ENCODE measurements around the gene DAPK2. TPM values are rescaled to one million over a fixed set of nuclear protein-coding genes. Genes with fewer than 3 reads are reported as not detected.

The DAPK2 gene
- polyA plus RNA-seq, 2 of the 4 experiments (the other 2 are of a cell fraction) = 3.1 to 4.8 TPM

DNA sequence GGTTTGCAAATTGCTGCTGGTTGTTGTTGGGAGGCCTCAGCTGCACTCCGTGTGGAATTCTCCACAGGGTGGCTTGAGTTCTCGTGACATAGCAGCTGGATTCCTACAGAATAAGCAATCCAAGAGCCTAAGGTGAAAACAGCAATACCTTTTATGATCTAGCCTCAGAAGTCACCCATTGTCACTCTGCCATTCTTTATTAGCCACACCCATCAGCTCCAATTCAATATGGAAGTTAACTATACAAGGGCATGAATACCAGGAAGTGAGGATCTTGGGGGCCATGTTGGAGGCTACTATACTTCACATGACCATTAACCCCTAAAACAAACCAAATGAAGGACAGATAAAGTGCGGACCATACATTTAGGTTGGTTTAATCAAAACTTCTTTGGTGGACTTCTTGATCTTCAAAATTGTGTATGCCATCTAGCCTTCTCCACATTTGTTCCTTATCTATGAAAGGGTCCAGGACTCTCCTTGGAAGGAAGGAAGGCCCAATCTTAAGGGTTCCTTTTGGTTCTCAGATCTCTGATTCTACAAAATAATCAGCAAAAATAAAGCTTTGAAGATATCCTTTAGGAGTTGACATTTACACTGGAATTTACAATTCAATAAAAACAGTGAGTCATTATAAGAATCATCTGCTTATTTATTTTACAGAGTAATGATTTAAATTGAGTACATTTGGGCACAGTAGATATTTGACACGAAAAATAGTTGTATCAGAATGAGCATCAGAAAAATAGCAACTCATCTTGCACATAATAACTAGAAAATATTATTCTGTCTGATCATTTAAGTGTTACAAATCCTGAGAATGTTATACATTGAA lies 25.9 kb upstream of the DAPK2 start:
- peak overlapping the region; percentile 47 for H3K4me2 ChIP-seq

DNA sequence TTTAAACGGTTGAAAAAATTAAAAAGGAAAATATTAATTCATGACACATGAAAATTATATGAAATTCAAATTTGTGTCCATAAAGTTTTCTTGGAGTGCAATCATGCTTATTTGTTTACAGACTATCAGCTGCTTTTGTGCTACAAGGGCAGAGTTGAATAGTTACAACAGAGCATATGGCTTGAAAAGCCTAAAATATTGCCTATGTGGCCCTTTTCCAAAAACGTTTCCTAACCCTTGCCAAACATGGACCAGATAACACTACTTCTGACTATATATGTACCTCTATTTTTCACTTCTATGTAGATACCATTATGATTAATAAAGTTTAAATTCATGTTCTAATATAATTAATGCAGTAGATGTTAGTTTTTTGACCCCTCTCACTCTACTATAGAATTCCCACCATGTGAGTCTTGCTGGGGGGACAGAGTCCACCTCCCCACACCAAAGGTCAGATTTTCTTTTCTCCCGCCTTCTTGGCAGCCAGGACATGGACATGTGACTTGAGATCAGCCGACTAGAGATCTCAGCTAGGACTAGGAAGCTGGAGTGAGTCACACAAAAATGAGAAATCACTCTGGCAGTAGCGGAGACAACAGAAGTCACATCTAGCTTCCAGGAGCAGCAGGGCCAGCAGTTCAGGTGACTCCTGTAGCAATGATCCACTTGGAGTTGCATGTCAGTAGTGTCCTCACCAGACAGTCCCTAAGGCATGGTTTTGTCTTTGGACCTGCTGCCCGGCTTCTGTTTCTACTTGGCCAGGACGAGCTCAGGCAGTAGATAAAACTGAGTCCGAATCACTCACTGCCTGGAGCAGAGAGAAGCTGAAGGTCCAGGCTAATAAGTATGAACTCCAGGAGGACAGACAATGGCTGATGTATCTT lies 24.9 kb upstream of the DAPK2 start:
- CTCF ChIA-PET = interaction anchor here (0.5 to 11.4 kb wide), 12 partner anchors 8 to 605 kb away, joined by 3 to 173 read pairs (median 5); partner anchors contain the start of genes CIAO2A and DAPK2
- ATAC-seq = peak; percentile 68 to 82
- H3K27ac ChIP-seq = peak overlapping the region; percentile 42 to 67

More for the DNA sequence above, 25.9 kb upstream of the DAPK2 start:
- ChIA-PET CTCF (interaction anchor here (0.5 to 11.4 kb wide), 10 partner anchors 9 to 606 kb away, joined by 3 to 173 read pairs (median 6); partner anchors contain the start of genes CIAO2A and DAPK2), POLR2A (interaction anchor here (2.3 kb wide), 1 partner anchor 21 kb away, joined by 14 read pairs; the partner anchor contains the start of gene CIAO2A)
- FAIRE-seq (peak; percentile 90), DNase-seq (ENCODE audit: low read depth in 1 of 2, low spot score in 1 of 2) (peak in 1 of 2 experiments; percentile 40), ATAC-seq (peak; percentile 16 to 65; a peak in 2 of 6 replicates)
- whole genome bisulfite sequencing (ENCODE audit: missing lambda C conversion rate) = 84% methylated on average over 4 of the region's 4 CpGs
- Histone ChIP-seq H3K4me3 (no peak overlapping the region), H3K4me1 (peaks cover 36% of the 10 kb centered on the region), H3K9me3 (no peaks in the 10 kb centered on the region), H3K27ac (peak overlapping the region; percentile 42 to 67)
- TF ChIP-seq TFCP2L1 (CRISPR knock-in tag; IDR thresholded peaks at IDR 0.05) = no peak
- TF ChIP-seq FOSL2 (IDR thresholded peaks at IDR 0.05) = no peak
- 0 out of 2 replicates have a peak, but pooled peaks have one; percentile 7 for TF ChIP-seq FOSL2 (CRISPR knock-in tag; IDR thresholded peaks at IDR 0.05)
- no peak for TF ChIP-seq RNF2 (IDR thresholded peaks at IDR 0.05; ENCODE audit: borderline replicate concordance, low read depth)
- no peak for TF ChIP-seq EHF (CRISPR knock-in tag; IDR thresholded peaks at IDR 0.05)
- TF ChIP-seq EHMT2 (IDR thresholded peaks at IDR 0.05; ENCODE audit: low read depth) = no peak
- TF ChIP-seq, protein P1, sequence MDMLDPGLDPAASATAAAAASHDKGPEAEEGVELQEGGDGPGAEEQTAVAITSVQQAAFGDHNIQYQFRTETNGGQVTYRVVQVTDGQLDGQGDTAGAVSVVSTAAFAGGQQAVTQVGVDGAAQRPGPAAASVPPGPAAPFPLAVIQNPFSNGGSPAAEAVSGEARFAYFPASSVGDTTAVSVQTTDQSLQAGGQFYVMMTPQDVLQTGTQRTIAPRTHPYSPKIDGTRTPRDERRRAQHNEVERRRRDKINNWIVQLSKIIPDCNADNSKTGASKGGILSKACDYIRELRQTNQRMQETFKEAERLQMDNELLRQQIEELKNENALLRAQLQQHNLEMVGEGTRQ (IDR thresholded peaks at IDR 0.05) = 0 out of 2 replicates have a peak, but pooled peaks have one; percentile 19
- TF ChIP-seq, protein P2, sequence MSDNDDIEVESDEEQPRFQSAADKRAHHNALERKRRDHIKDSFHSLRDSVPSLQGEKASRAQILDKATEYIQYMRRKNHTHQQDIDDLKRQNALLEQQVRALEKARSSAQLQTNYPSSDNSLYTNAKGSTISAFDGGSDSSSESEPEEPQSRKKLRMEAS (IDR thresholded peaks at IDR 0.05) = no peak

More for the DNA sequence above, 24.9 kb upstream of the DAPK2 start:
- Histone ChIP-seq H3K4me3 (no peak overlapping the region), H3K4me2 (peak overlapping the region; percentile 47), H3K4me1 (peaks cover 36% of the 10 kb centered on the region), H3K9me3 (no peaks in the 10 kb centered on the region)
- FAIRE-seq = peak; percentile 49
- POLR2A ChIA-PET = interaction anchor here (2.3 kb wide), 1 partner anchor 22 kb away, joined by 14 read pairs; the partner anchor contains the start of gene CIAO2A
- 59% methylated on average over 8 of the region's 8 CpGs for WGBS (ENCODE audit: missing lambda C conversion rate)
- TF ChIP-seq, protein P1 (IDR thresholded peaks at IDR 0.05) = peak; percentile 83
- no peak; the same call in 1 of the 2 replicates for TF ChIP-seq FOSL2 (IDR thresholded peaks at IDR 0.05)
- TF ChIP-seq FOSL2 (CRISPR knock-in tag; IDR thresholded peaks at IDR 0.05) = peak; percentile 57
- TF ChIP-seq JUN (IDR thresholded peaks at IDR 0.05) = 0 out of 5 replicates have a peak, but pooled peaks of 1 of the 2 experiments have one; percentile 20
- TF ChIP-seq, protein P3, sequence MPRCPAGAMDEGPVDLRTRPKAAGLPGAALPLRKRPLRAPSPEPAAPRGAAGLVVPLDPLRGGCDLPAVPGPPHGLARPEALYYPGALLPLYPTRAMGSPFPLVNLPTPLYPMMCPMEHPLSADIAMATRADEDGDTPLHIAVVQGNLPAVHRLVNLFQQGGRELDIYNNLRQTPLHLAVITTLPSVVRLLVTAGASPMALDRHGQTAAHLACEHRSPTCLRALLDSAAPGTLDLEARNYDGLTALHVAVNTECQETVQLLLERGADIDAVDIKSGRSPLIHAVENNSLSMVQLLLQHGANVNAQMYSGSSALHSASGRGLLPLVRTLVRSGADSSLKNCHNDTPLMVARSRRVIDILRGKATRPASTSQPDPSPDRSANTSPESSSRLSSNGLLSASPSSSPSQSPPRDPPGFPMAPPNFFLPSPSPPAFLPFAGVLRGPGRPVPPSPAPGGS (IDR thresholded peaks at IDR 0.05) = no peak
- TF ChIP-seq, protein P4, sequence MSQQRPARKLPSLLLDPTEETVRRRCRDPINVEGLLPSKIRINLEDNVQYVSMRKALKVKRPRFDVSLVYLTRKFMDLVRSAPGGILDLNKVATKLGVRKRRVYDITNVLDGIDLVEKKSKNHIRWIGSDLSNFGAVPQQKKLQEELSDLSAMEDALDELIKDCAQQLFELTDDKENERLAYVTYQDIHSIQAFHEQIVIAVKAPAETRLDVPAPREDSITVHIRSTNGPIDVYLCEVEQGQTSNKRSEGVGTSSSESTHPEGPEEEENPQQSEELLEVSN (IDR thresholded peaks at IDR 0.05; ENCODE audit: borderline replicate concordance, low read depth) = peak; percentile 55; the same call in 1 of the 2 replicates
- no peak for TF ChIP-seq NR3C1 (IDR thresholded peaks at IDR 0.05)
- no peak for TF ChIP-seq CBX2 (IDR thresholded peaks at IDR 0.05; ENCODE audit: borderline replicate concordance, low read depth)
- no peak for TF ChIP-seq MAFK (IDR thresholded peaks at IDR 0.05; ENCODE audit: partially characterized antibody)
- peak; percentile 60 to 71 for DNase-seq (ENCODE audit: low read depth in 1 of 2, low spot score in 1 of 2)

Measured in A549 (cell line).